ENCODE measurements around the gene ZBTB40. TPM values are rescaled to one million over a fixed set of nuclear protein-coding genes. Genes with fewer than 3 reads are reported as not detected.

ZBTB40 gene
- total RNA-seq, 3 donors from 2014 or later, result 14.8 to 28.0 (median 16.7) TPM

DNA sequence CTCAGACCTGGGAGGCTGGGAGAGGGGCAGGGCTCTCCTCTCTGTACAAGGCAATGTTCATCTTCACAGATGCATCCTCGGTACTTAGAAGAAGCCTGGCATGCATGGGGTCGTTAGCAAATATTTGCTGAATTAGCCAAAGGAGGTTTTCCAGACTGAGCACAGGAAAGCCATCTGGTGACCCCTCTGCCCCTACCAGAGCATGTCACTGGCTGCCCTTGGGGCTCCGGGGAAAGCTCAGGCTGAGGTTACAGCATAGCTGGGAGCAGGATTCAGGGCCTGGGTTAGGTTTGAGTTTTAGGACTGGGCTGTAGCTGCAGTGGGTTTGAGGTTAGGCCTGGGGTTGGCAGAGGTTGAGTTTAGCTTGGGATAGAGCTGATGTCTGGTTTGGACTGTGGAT, 43.4 kb upstream of the ZBTB40 start:
- intact Hi-C loops (cut with DNase I, micrococcal nuclease), result no loop called here
- Histone ChIP-seq H3K4me1 (ENCODE audit: low read depth) (no peaks in the 10 kb centered on the region), H3K36me3 (ENCODE audit: low read depth) (no peaks in the 10 kb centered on the region), H3K9me3 (no peaks in the 10 kb centered on the region), H3K4me3 (no peak overlapping the region)
- no peak for ATAC-seq
- no peak for TF ChIP-seq CTCF (IDR thresholded peaks at IDR 0.05)
- DNase-seq, result no peak

GRCh38 chr1:22410401-22410800, 41.2 kb upstream of the ZBTB40 start:
- no peaks in the 10 kb centered on the region for H3K9me3 ChIP-seq
- intact Hi-C loops (cut with DNase I, micrococcal nuclease), result no loop called here
- no peak overlapping the region for H3K4me3 ChIP-seq
- no peaks in the 10 kb centered on the region for H3K36me3 ChIP-seq (ENCODE audit: low read depth)
- no peak for DNase-seq
- no peak for TF ChIP-seq CTCF (IDR thresholded peaks at IDR 0.05)
- ATAC-seq, result no peak
- H3K4me1 ChIP-seq (ENCODE audit: low read depth), result peaks cover 6% of the 10 kb centered on the region

DNA sequence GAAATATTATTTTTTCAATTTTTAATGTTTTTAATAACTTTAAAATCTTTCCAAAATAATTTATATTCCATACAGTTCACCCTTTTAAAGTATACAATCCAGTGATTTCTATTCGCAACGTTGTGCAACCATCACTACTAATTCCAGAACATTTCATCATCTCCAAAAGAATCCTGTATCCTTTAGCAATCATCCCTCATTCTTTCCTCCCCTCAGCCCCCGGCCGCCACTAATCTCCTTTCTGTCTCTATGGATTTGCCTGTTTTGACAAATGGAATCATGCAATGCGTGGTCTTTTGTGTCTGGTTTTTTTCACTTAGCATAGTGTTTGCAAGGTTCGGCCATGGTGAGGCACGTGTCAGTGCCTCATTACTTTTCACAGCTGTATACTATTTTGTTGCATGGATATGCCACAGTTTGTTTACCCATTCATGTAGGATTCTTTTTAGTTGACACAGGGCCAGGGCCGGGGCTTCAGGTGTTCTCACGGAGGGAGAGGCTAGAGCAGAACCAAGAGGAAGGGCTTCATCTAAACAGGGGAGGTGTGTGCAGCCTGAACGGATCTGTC, 40.6 kb upstream of the ZBTB40 start:
- no peak for DNase-seq
- ATAC-seq, result no peak

DNA sequence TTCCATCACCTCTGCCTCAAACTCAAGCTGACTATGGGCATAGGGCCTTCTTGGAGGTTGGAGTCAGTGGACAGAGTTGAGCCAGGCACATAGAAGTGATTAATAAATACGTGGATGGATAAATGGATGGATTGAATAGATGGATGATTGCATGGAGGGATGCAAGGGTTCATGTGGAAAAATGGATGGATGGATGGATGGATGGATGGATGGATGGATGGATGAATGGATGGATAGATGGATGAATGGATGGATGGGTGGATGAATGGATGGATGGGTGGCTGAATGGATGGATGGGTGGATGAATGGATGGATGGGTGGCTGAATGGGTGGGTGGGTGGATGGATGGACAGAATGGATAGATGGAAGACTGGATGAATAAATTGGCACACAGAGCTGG, 40.1 kb upstream of the ZBTB40 start:
- Histone ChIP-seq H3K36me3 (ENCODE audit: low read depth) (no peaks in the 10 kb centered on the region), H3K4me1 (ENCODE audit: low read depth) (peaks cover 6% of the 10 kb centered on the region), H3K4me3 (no peak overlapping the region), H3K9me3 (no peaks in the 10 kb centered on the region)
- no peak for DNase-seq
- intact Hi-C loops (cut with DNase I, micrococcal nuclease), result no loop called here
- TF ChIP-seq CTCF (IDR thresholded peaks at IDR 0.05), result no peak
- no peak for ATAC-seq

More for the DNA sequence above, 40.6 kb upstream of the ZBTB40 start:
- intact Hi-C loops (cut with DNase I, micrococcal nuclease), result no loop called here
- Histone ChIP-seq H3K4me1 (ENCODE audit: low read depth) (peaks cover 6% of the 10 kb centered on the region), H3K36me3 (ENCODE audit: low read depth) (no peaks in the 10 kb centered on the region), H3K4me3 (no peak overlapping the region), H3K9me3 (no peaks in the 10 kb centered on the region)
- TF ChIP-seq CTCF (IDR thresholded peaks at IDR 0.05), result no peak

- TF ChIP-seq CTCF (IDR thresholded peaks at IDR 0.05), result no peak
- Histone ChIP-seq H3K4me3 (no peak overlapping the region), H3K36me3 (ENCODE audit: low read depth) (no peaks in the 10 kb centered on the region), H3K9me3 (no peaks in the 10 kb centered on the region), H3K4me1 (ENCODE audit: low read depth) (peaks cover 6% of the 10 kb centered on the region)
- DNase-seq, result no peak
- no peak for ATAC-seq
- intact Hi-C loops (cut with DNase I, micrococcal nuclease), result no loop called here
These were observed 38.5 kb upstream of the ZBTB40 start for GRCh38 chr1:22412932-22413727.
